Measurements from ENCODE around the gene RHEX. TPM values are rescaled to one million over a fixed set of nuclear protein-coding genes. Genes with fewer than 3 reads are reported as not detected.

The RHEX gene
- polyA plus RNA-seq, 2 of the 4 experiments (the other 2 are of a cell fraction), result not detected

DNA sequence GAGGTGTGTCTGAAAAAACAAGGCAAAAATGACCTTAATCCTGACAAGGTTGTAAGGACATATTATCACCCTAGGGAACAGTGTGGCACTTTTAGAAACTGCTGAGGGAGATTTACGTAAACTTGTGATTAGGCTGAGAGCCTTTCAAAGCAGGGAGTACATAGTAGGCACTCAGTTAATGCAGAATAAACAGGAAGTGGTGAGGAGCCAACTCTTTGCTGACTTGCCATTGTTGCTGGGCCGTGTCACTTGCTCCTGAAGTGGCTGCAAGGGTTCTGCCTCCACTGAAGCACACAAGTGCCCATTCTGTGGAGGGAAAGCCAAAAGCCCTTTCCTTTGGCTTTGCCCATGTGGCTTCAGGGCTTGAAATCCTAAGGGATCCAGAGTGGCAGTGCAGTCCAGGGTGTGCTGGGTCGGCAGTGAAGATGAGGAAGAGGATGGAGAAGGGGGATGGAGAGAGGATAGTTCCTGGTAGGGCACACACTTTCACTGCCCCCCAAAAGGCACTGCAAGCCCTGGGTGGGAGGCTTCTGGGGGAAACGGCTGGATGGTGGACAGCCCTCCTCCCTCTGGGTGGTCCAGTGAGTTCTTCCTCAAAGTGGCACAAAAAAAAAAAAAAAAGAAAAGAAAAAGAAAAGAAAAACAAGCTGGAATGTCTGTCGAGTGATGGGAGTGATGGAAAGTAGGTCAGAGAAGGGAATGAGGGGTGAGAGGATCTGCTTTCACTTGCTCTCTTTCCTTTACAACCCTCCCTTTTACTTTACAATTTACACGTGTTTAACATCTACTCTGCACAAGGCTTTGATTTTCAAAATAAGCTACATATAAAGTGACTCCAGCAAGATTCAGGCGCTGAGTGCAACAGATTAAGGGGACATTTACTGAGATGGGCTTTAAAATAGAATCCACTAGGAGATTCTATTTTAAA is 13.7 kb upstream of the RHEX start (continued):
- TF ChIP-seq MAZ (IDR thresholded peaks at IDR 0.05; ENCODE audit: borderline replicate concordance, low read depth, low read length), result no peak

DNA sequence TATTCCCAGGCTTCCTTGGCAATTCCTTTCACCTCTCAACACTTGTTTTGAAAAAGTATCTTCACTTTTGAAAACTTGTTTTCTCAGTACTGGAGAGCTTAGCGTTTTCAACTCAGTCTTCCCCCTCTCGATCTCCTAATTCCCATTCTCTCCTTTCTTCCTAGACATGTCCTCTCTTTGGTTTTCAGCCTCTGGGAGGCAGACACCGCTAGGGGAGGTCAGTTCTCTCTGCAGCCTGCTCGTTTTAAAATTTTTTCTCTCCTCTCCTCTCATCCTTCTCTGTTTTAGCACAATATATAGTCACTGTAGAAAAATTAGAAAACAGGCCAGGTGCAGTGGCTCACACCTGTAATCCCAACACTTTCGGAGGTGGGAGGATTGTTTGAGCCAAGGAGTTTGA is 12.6 kb upstream of the RHEX start:
- H3K9me3 ChIP-seq, result no peaks in the 10 kb centered on the region
- WGBS (ENCODE audit: missing lambda C conversion rate), result 28% methylated on average over 5 of the region's 5 CpGs
- FAIRE-seq, result no peak
- H3K4me2 ChIP-seq, result no peak overlapping the region; the same call in 2 of the 3 replicates
- ChIA-PET CTCF (interaction anchor here (0.8 kb wide), 1 partner anchor 45 kb away, joined by 3 read pairs; no protein-coding TSS in a partner anchor), POLR2A (no interaction called here)
- DNase-seq (ENCODE audit: low read depth in 1 of 2, low spot score in 1 of 2), result no peak
- no peak overlapping the region for H3K4me3 ChIP-seq
- H3K4me1 ChIP-seq, result no peaks in the 10 kb centered on the region
- ATAC-seq, result peak; percentile 47 to 61; a peak in 4 of 6 replicates
- TF ChIP-seq ZSCAN20 (CRISPR knock-in tag; IDR thresholded peaks at IDR 0.05) (no peak), KDM5A (IDR thresholded peaks at IDR 0.05) (no peak), RNF2 (IDR thresholded peaks at IDR 0.05; ENCODE audit: borderline replicate concordance, low read depth) (no peak), TFCP2L1 (CRISPR knock-in tag; IDR thresholded peaks at IDR 0.05) (no peak), PHF8 (IDR thresholded peaks at IDR 0.05; ENCODE audit: borderline replicate concordance, low read depth) (no peak), FOSL2 (IDR thresholded peaks at IDR 0.05) (no peak), FOSL2 (CRISPR knock-in tag; IDR thresholded peaks at IDR 0.05) (no peak), BHLHE40 (IDR thresholded peaks at IDR 0.05; ENCODE audit: low read depth, low read length) (no peak), CHD2 (IDR thresholded peaks at IDR 0.05; ENCODE audit: low read length, partially characterized antibody) (no peak), EHF (CRISPR knock-in tag; IDR thresholded peaks at IDR 0.05) (no peak), ESRRA (IDR thresholded peaks at IDR 0.05; ENCODE audit: borderline replicate concordance, low read length) (no peak), ZFP36 (IDR thresholded peaks at IDR 0.05; ENCODE audit: borderline replicate concordance, partially characterized antibody) (no peak), RFX5 (IDR thresholded peaks at IDR 0.05) (no peak), ZC3H11A (IDR thresholded peaks at IDR 0.05) (no peak), GATA3 (IDR thresholded peaks at IDR 0.05; ENCODE audit: borderline replicate concordance) (no peak)
- TF ChIP-seq, protein P1, sequence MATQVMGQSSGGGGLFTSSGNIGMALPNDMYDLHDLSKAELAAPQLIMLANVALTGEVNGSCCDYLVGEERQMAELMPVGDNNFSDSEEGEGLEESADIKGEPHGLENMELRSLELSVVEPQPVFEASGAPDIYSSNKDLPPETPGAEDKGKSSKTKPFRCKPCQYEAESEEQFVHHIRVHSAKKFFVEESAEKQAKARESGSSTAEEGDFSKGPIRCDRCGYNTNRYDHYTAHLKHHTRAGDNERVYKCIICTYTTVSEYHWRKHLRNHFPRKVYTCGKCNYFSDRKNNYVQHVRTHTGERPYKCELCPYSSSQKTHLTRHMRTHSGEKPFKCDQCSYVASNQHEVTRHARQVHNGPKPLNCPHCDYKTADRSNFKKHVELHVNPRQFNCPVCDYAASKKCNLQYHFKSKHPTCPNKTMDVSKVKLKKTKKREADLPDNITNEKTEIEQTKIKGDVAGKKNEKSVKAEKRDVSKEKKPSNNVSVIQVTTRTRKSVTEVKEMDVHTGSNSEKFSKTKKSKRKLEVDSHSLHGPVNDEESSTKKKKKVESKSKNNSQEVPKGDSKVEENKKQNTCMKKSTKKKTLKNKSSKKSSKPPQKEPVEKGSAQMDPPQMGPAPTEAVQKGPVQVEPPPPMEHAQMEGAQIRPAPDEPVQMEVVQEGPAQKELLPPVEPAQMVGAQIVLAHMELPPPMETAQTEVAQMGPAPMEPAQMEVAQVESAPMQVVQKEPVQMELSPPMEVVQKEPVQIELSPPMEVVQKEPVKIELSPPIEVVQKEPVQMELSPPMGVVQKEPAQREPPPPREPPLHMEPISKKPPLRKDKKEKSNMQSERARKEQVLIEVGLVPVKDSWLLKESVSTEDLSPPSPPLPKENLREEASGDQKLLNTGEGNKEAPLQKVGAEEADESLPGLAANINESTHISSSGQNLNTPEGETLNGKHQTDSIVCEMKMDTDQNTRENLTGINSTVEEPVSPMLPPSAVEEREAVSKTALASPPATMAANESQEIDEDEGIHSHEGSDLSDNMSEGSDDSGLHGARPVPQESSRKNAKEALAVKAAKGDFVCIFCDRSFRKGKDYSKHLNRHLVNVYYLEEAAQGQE (IDR thresholded peaks at IDR 0.05), result no peak
- TF ChIP-seq, protein P2, sequence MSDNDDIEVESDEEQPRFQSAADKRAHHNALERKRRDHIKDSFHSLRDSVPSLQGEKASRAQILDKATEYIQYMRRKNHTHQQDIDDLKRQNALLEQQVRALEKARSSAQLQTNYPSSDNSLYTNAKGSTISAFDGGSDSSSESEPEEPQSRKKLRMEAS (IDR thresholded peaks at IDR 0.05), result no peak
- TF ChIP-seq, protein P3, sequence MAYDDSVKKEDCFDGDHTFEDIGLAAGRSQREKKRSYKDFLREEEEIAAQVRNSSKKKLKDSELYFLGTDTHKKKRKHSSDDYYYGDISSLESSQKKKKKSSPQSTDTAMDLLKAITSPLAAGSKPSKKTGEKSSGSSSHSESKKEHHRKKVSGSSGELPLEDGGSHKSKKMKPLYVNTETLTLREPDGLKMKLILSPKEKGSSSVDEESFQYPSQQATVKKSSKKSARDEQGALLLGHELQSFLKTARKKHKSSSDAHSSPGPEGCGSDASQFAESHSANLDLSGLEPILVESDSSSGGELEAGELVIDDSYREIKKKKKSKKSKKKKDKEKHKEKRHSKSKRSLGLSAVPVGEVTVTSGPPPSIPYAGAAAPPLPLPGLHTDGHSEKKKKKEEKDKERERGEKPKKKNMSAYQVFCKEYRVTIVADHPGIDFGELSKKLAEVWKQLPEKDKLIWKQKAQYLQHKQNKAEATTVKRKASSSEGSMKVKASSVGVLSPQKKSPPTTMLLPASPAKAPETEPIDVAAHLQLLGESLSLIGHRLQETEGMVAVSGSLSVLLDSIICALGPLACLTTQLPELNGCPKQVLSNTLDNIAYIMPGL (CRISPR knock-in tag; IDR thresholded peaks at IDR 0.05; ENCODE audit: borderline replicate concordance), result no peak
- no peak overlapping the region for H3K27ac ChIP-seq

Data from A549 (cell line).